22Rv1 (cell line): ENCODE measurements around the gene PPP2R5C.

Source experiments
- ZFX ChIP-seq: fragments of 450-650 bp; IDR thresholded peaks from 2 replicates; pipeline ENCODE4 v1.6.1; 2017; ENCODE audit warnings: antibody characterized with exemption, borderline replicate concordance
- TF ChIP-seq, protein P1 (sequence below): fragments of 450-650 bp; IDR thresholded peaks from 2 replicates; pipeline ENCODE4 v1.5.1; 2017; ENCODE audit warnings: mild to moderate bottlenecking

GRCh38 chr14:101898416-101898815, 136.9 kb downstream of the PPP2R5C start:
- TF ChIP-seq, protein P1, sequence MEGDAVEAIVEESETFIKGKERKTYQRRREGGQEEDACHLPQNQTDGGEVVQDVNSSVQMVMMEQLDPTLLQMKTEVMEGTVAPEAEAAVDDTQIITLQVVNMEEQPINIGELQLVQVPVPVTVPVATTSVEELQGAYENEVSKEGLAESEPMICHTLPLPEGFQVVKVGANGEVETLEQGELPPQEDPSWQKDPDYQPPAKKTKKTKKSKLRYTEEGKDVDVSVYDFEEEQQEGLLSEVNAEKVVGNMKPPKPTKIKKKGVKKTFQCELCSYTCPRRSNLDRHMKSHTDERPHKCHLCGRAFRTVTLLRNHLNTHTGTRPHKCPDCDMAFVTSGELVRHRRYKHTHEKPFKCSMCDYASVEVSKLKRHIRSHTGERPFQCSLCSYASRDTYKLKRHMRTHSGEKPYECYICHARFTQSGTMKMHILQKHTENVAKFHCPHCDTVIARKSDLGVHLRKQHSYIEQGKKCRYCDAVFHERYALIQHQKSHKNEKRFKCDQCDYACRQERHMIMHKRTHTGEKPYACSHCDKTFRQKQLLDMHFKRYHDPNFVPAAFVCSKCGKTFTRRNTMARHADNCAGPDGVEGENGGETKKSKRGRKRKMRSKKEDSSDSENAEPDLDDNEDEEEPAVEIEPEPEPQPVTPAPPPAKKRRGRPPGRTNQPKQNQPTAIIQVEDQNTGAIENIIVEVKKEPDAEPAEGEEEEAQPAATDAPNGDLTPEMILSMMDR, result no peak
- TF ChIP-seq ZFX, result no peak
